ENCODE measurements around the gene MYPOP. TPM values are rescaled to one million over a fixed set of nuclear protein-coding genes. Genes with fewer than 3 reads are reported as not detected.

MYPOP gene
- total and polyA plus RNA-seq, 2 of the 13 experiments (the other 11 are each of a cell fraction or from before 2014, with no cell fraction given), result 2.3 to 2.7 TPM

GRCh38 chr19:45883586-45883880, 18.9 kb downstream of the MYPOP start (continued):
- 0 out of 2 replicates have a peak, but pooled peaks have one; percentile 2 for TF ChIP-seq ZNF615 (CRISPR knock-in tag; IDR thresholded peaks at IDR 0.05; ENCODE audit: borderline replicate concordance)
- 0 out of 2 replicates have a peak, but pooled peaks have one; percentile 7 for TF ChIP-seq RELA (CRISPR knock-in tag; IDR thresholded peaks at IDR 0.05)
- TF ChIP-seq ZNF691 (CRISPR knock-in tag; IDR thresholded peaks at IDR 0.05; ENCODE audit: borderline replicate concordance, low read depth), result no peak
- TF ChIP-seq ZNF772 (CRISPR knock-in tag; IDR thresholded peaks at IDR 0.05), result no peak
- no peak for TF ChIP-seq FOXP1 (IDR thresholded peaks at IDR 0.05)
- no peak for TF ChIP-seq FOXP1 (CRISPR knock-in tag; IDR thresholded peaks at IDR 0.05)
- TF ChIP-seq TBX2 (CRISPR knock-in tag; IDR thresholded peaks at IDR 0.05; ENCODE audit: borderline replicate concordance), result no peak
- TF ChIP-seq ZNF10 (CRISPR knock-in tag; IDR thresholded peaks at IDR 0.05; ENCODE audit: borderline replicate concordance, low read depth), result no peak
- TF ChIP-seq ZNF572 (CRISPR knock-in tag; IDR thresholded peaks at IDR 0.05), result no peak
- no peak for TF ChIP-seq NR0B2 (CRISPR knock-in tag; IDR thresholded peaks at IDR 0.05)
- no peak for TF ChIP-seq SP2 (CRISPR knock-in tag; IDR thresholded peaks at IDR 0.05)
- TF ChIP-seq POLR2G (IDR thresholded peaks at IDR 0.05; ENCODE audit: low read depth, low read length), result no peak
- peak; percentile 12; the same call in 1 of the 2 replicates for TF ChIP-seq ZBTB2 (CRISPR knock-in tag; IDR thresholded peaks at IDR 0.05; ENCODE audit: low read depth)
- no peak for TF ChIP-seq ARNT (IDR thresholded peaks at IDR 0.05)
- no peak for TF ChIP-seq ZNF282 (IDR thresholded peaks at IDR 0.05; ENCODE audit: partially characterized antibody)
- no peak for TF ChIP-seq ZNF879 (CRISPR knock-in tag; IDR thresholded peaks at IDR 0.05)
- TF ChIP-seq ZBTB20 (CRISPR knock-in tag; IDR thresholded peaks at IDR 0.05; ENCODE audit: borderline replicate concordance, low read depth), result 0 out of 2 replicates have a peak, but pooled peaks have one; percentile 0
- TF ChIP-seq SCMH1 (CRISPR knock-in tag; IDR thresholded peaks at IDR 0.05; ENCODE audit: borderline replicate concordance), result no peak
- TF ChIP-seq STAT6 (CRISPR knock-in tag; IDR thresholded peaks at IDR 0.05; ENCODE audit: borderline replicate concordance), result no peak
- TF ChIP-seq RNF219 (CRISPR knock-in tag; IDR thresholded peaks at IDR 0.05), result no peak
- no peak for TF ChIP-seq KLF15 (CRISPR knock-in tag; IDR thresholded peaks at IDR 0.05; ENCODE audit: borderline replicate concordance)
- no peak for TF ChIP-seq HIVEP1 (CRISPR knock-in tag; IDR thresholded peaks at IDR 0.05)
